Endodermal cell (in vitro differentiated cells): Measurements from ENCODE around the gene ATXN10. TPM values are rescaled to one million over a fixed set of nuclear protein-coding genes. Genes with fewer than 3 reads are reported as not detected.

Experiments
- DNase-seq: peaks from one replicate; pipeline ENCODE4 v3.0.0-alpha.2; 2017
- H3K27ac ChIP-seq: 2 replicates; pipeline ENCODE4 v1.5.1; 2013; ENCODE audit warnings: mild to moderate bottlenecking, low read depth, low read length, moderate library complexity
- H3K27me3 ChIP-seq: 2 replicates; pipeline ENCODE4 v1.6.1; 2013; ENCODE audit warnings: mild to moderate bottlenecking, low read length, moderate library complexity; ENCODE audit not compliant: insufficient read depth, control insufficient read depth, poor library complexity, severe bottlenecking
- H3K36me3 ChIP-seq: 2 replicates; pipeline ENCODE4 v1.7.0; 2013; ENCODE audit warnings: mild to moderate bottlenecking, low read length, moderate library complexity; ENCODE audit not compliant: control insufficient read depth, insufficient read depth
- H3K4me1 ChIP-seq: one replicate; pipeline ENCODE4 v1.7.0; 2013; ENCODE audit warnings: low read length; ENCODE audit not compliant: control insufficient read depth, insufficient read depth
- H3K4me3 ChIP-seq: 2 replicates; pipeline ENCODE4 v1.5.1; 2013; ENCODE audit warnings: mild to moderate bottlenecking, low read length, moderate library complexity
- H3K9ac ChIP-seq: 2 replicates; pipeline ENCODE4 v1.6.1; 2013; ENCODE audit warnings: mild to moderate bottlenecking, low read length, moderate library complexity; ENCODE audit not compliant: poor library complexity, severe bottlenecking; ENCODE audit errors: extremely low read depth
- H3K9me3 ChIP-seq: 2 replicates; pipeline ENCODE4 v1.6.1; 2013; ENCODE audit warnings: mild to moderate bottlenecking, low read length, moderate library complexity; ENCODE audit not compliant: control insufficient read depth
- H3K27ac Mint-ChIP-seq: 2 replicates; pipeline ENCODE4 v1.8.0; 2020; ENCODE audit warnings: mixed read lengths
- H3K27me3 Mint-ChIP-seq: 2 replicates; pipeline ENCODE4 v1.8.0; 2021; ENCODE audit warnings: mild to moderate bottlenecking, mixed read lengths; ENCODE audit not compliant: insufficient read depth
- H3K36me3 Mint-ChIP-seq: 2 replicates; pipeline ENCODE4 v1.8.0; 2020; ENCODE audit warnings: low read depth, mixed read lengths
- H3K4me1 Mint-ChIP-seq: 2 replicates; pipeline ENCODE4 v1.8.0; 2020; ENCODE audit warnings: mixed read lengths
- H3K4me3 Mint-ChIP-seq: 2 replicates; pipeline ENCODE4 v1.8.0; 2020; ENCODE audit warnings: mild to moderate bottlenecking, moderate library complexity, mixed read lengths
- H3K9me3 Mint-ChIP-seq: 2 replicates; pipeline ENCODE4 v1.8.0; 2020; ENCODE audit warnings: mild to moderate bottlenecking, mixed read lengths
- CTCF ChIP-seq: fragments of 200-600 bp; sonication (generic); conservative IDR thresholded peaks from 2 replicates; pipeline ENCODE4 v1.5.0; 2021; ENCODE audit warnings: antibody characterized with exemption, mild to moderate bottlenecking
- WGBS, 2 experiments: methylation state at CpG; one replicate each; pipeline versions ENCODE4 v1.1.5 to v1.1.7; 2013; ENCODE audit warnings: missing lambda C conversion rate in 2 of 2, mixed read lengths in 1 of 2; ENCODE audit not compliant: insufficient coverage in 1 of 2, insufficient read length in 1 of 2; 5-methylcytosine and 5-hydroxymethylcytosine counted together
- total RNA-seq, 2 donors: library from RNA; stranded (reverse); fragmentation: NEBNext Ultra II Directional in 1 of 2; extraction: Animal tissue kit (Norgen Biotek cat#: 25700) in 1 of 2; gene quantifications; 2 replicates in 1 of 2; 3 replicates in 1 of 2; pipeline ENCODE4 v1.2.1, GENCODE V29; 2021

The ATXN10 gene
- total RNA-seq, 2 donors from 2014 or later, result 223 to 266 TPM

GRCh38 chr22:45781966-45782365, 110.3 kb downstream of the ATXN10 start:
- TF ChIP-seq CTCF, result no peak
- Mint-ChIP-seq H3K27ac (no peak overlapping the region), H3K9me3 (no peaks in the 10 kb centered on the region), H3K27me3 (no peaks in the 10 kb centered on the region), H3K4me1 (peaks cover 22% of the 10 kb centered on the region), H3K36me3 (peaks cover 15% of the 10 kb centered on the region), H3K4me3 (no peak overlapping the region)
- Histone ChIP-seq H3K9ac (no peak overlapping the region), H3K36me3 (peaks cover 15% of the 10 kb centered on the region), H3K27me3 (no peaks in the 10 kb centered on the region), H3K27ac (no peak overlapping the region), H3K4me1 (no peaks in the 10 kb centered on the region), H3K4me3 (no peak overlapping the region), H3K9me3 (no peaks in the 10 kb centered on the region)
- DNase-seq, result no peak
- 93 to 98% methylated on average over 5 to 6 of the region's 6 CpGs for WGBS, 2 experiments

- H3K9ac ChIP-seq, result no peak overlapping the region
- Mint-ChIP-seq H3K4me3 (no peak overlapping the region), H3K4me1 (peaks cover 22% of the 10 kb centered on the region), H3K27ac (peak overlapping the region; percentile 59), H3K9me3 (no peaks in the 10 kb centered on the region), H3K36me3 (peaks cover 12% of the 10 kb centered on the region), H3K27me3 (no peaks in the 10 kb centered on the region)
- no peak overlapping the region for H3K4me3 ChIP-seq
- no peaks in the 10 kb centered on the region for H3K4me1 ChIP-seq
- no peaks in the 10 kb centered on the region for H3K9me3 ChIP-seq
- TF ChIP-seq CTCF, result no peak
- 93 to 96% methylated on average over 3 of the region's 3 CpGs for WGBS, 2 experiments
- no peak overlapping the region for H3K27ac ChIP-seq
- H3K27me3 ChIP-seq, result no peaks in the 10 kb centered on the region
- H3K36me3 ChIP-seq, result peaks cover 15% of the 10 kb centered on the region
- no peak for DNase-seq
These were observed 111.4 kb downstream of the ATXN10 start for GRCh38 chr22:45783021-45783420.

- no peak overlapping the region for H3K27ac Mint-ChIP-seq
- H3K36me3 Mint-ChIP-seq, result peaks cover 14% of the 10 kb centered on the region
- H3K36me3 ChIP-seq, result peaks cover 15% of the 10 kb centered on the region
- no peak overlapping the region for H3K4me3 Mint-ChIP-seq
- no peak overlapping the region for H3K27ac ChIP-seq
- no peaks in the 10 kb centered on the region for H3K27me3 Mint-ChIP-seq
- H3K27me3 ChIP-seq, result no peaks in the 10 kb centered on the region
- H3K9ac ChIP-seq, result no peak overlapping the region
- no peaks in the 10 kb centered on the region for H3K9me3 Mint-ChIP-seq
- 95 to 97% methylated on average over 5 to 6 of the region's 6 CpGs for WGBS, 2 experiments
- no peaks in the 10 kb centered on the region for H3K4me1 ChIP-seq
- DNase-seq, result no peak
- no peak for TF ChIP-seq CTCF
- no peak overlapping the region for H3K4me3 ChIP-seq
- peaks cover 22% of the 10 kb centered on the region for H3K4me1 Mint-ChIP-seq
- H3K9me3 ChIP-seq, result no peaks in the 10 kb centered on the region
These were observed 112.1 kb downstream of the ATXN10 start for GRCh38 chr22:45783690-45784089.
